ENCODE measurements around the gene TSPAN9. TPM values are rescaled to one million over a fixed set of nuclear protein-coding genes. Genes with fewer than 3 reads are reported as not detected.

Gene TSPAN9
- total RNA-seq, 1 donor from 2014 or later = 20.5 TPM

- DNase-seq (ENCODE audit: low read depth) = no peak
- H3K4me3 ChIP-seq (ENCODE audit: low read depth, low read length) = no peak overlapping the region
- no peak for TF ChIP-seq CTCF (conservative IDR thresholded peaks at IDR 0.05; ENCODE audit: low read depth, low read length)
Measured at GRCh38 chr12:3203713-3204112, 126.5 kb downstream of the TSPAN9 start.

- no peak for TF ChIP-seq CTCF (conservative IDR thresholded peaks at IDR 0.05; ENCODE audit: low read depth, low read length)
- no peak overlapping the region for H3K4me3 ChIP-seq (ENCODE audit: low read depth, low read length)
- no peak for DNase-seq (ENCODE audit: low read depth)
Measured at GRCh38 chr12:3204143-3204542, 127.0 kb downstream of the TSPAN9 start.

- H3K4me3 ChIP-seq (ENCODE audit: low read depth, low read length) = no peak overlapping the region
- TF ChIP-seq CTCF (conservative IDR thresholded peaks at IDR 0.05; ENCODE audit: low read depth, low read length) = no peak
- no peak for DNase-seq (ENCODE audit: low read depth)
Measured at GRCh38 chr12:3204730-3205531, 127.8 kb downstream of the TSPAN9 start.

- no peak for DNase-seq (ENCODE audit: low read depth)
- no peak overlapping the region for H3K4me3 ChIP-seq (ENCODE audit: low read depth, low read length)
- no peak for TF ChIP-seq CTCF (conservative IDR thresholded peaks at IDR 0.05; ENCODE audit: low read depth, low read length)
Measured at GRCh38 chr12:3205742-3206519, 128.8 kb downstream of the TSPAN9 start.

- TF ChIP-seq CTCF (conservative IDR thresholded peaks at IDR 0.05; ENCODE audit: low read depth, low read length) = no peak
- H3K4me3 ChIP-seq (ENCODE audit: low read depth, low read length) = no peak overlapping the region
- DNase-seq (ENCODE audit: low read depth) = no peak
Measured at GRCh38 chr12:3206536-3207072, 129.4 kb downstream of the TSPAN9 start.

GRCh38 chr12:3207175-3207574 lies 130.0 kb downstream of the TSPAN9 start:
- DNase-seq (ENCODE audit: low read depth) = no peak
- TF ChIP-seq CTCF (conservative IDR thresholded peaks at IDR 0.05; ENCODE audit: low read depth, low read length) = no peak
- no peak overlapping the region for H3K4me3 ChIP-seq (ENCODE audit: low read depth, low read length)
